Lower leg skin (tissue), 3 donors: ENCODE measurements around the gene INTS6.

ENCODE experiments used
- CTCF ChIP-seq, 3 donors: fragments of 450-650 bp; IDR thresholded peaks; one replicate each; pipeline ENCODE4 v1.5.1; 2016; ENCODE audit warnings: antibody characterized with exemption in 3 of 3, mild to moderate bottlenecking in 3 of 3, moderate library complexity in 2 of 3
- POLR2A ChIP-seq, 2 donors: fragments of 450-650 bp; IDR thresholded peaks; one replicate each; pipeline ENCODE4 v1.6.1; 2016 to 2017; ENCODE audit warnings: antibody characterized with exemption in 2 of 2, mild to moderate bottlenecking in 1 of 2, moderate library complexity in 1 of 2

- TF ChIP-seq CTCF (IDR thresholded peaks at IDR 0.05) (no peak), POLR2A (IDR thresholded peaks at IDR 0.05) (no peak)
Observed at GRCh38 chr13:51451467-51452360, 1.1 kb downstream of the INTS6 start.
